C4-2B (cell line): ENCODE measurements around the gene TFEB.

Experiments used
- ZFX ChIP-seq: fragments of 450-650 bp; IDR thresholded peaks from 2 replicates; pipeline ENCODE4 v1.6.1; 2017
- TF ChIP-seq, protein P1 (sequence below): fragments of 450-650 bp; conservative IDR thresholded peaks from 2 replicates; pipeline ENCODE4 v1.5.1; 2017; ENCODE audit warnings: mild to moderate bottlenecking

DNA sequence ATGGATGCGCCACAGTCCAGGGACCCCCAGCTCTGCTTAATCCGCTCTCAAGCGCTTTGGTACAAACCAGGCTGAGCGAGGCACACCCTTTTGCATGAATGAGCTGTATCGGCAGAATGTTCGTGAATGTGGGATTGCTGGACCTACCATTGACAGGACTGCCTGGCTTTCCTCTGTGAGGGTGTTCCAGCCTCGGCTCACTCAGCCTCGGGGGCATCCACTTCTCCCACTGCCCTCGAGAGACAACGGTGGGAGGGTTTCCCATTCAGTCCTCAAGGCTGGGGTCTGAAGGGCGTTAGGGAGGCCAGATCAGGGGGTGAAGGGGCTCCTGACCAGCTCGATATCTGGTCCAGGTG is 79.8 kb downstream of the TFEB start:
- TF ChIP-seq, protein P1, sequence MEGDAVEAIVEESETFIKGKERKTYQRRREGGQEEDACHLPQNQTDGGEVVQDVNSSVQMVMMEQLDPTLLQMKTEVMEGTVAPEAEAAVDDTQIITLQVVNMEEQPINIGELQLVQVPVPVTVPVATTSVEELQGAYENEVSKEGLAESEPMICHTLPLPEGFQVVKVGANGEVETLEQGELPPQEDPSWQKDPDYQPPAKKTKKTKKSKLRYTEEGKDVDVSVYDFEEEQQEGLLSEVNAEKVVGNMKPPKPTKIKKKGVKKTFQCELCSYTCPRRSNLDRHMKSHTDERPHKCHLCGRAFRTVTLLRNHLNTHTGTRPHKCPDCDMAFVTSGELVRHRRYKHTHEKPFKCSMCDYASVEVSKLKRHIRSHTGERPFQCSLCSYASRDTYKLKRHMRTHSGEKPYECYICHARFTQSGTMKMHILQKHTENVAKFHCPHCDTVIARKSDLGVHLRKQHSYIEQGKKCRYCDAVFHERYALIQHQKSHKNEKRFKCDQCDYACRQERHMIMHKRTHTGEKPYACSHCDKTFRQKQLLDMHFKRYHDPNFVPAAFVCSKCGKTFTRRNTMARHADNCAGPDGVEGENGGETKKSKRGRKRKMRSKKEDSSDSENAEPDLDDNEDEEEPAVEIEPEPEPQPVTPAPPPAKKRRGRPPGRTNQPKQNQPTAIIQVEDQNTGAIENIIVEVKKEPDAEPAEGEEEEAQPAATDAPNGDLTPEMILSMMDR = no peak
- TF ChIP-seq ZFX = no peak
